Measurements from ENCODE around the gene BEND7.

DNA sequence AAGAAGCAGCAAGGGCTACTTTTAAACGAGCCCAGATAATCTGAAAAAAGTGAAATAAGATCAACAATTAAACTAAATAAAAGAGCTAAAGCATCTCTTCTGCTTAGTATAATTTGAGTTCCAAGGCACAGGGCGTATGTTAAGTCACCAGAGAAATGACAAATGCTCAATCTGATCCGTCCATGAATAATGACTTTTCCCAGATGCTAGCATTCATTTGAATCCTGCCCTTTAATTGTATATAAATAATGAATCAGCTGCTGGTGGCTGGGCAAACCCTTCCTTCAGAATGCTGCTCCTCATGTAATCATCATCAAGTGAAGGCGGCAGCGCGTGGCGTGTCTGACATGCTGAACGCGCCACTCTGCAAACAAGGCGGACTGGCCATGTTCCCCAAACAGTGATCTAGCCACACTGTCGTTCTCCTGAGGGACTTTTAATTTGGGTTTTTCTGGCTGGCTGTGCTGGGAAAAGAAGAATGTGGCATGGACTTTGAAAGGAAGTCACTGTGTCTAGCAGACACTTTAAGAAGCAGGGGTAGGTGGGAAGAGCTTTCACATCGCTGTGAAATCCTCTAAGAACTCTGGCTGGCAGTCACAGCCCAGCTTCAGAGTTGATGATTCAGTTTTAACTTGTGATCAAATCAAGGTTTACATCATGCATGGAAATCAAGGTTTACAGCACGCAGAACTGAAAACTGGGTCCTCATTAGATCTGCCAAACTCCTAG, 70.7 kb downstream of the BEND7 start:
- TF ChIP-seq ZNF773 (CRISPR knock-in tag; IDR thresholded peaks at IDR 0.05; ENCODE audit: borderline replicate concordance) (no peak), ZNF749 (CRISPR knock-in tag; IDR thresholded peaks at IDR 0.05; ENCODE audit: borderline replicate concordance) (no peak)
- TF ChIP-seq, protein P1, sequence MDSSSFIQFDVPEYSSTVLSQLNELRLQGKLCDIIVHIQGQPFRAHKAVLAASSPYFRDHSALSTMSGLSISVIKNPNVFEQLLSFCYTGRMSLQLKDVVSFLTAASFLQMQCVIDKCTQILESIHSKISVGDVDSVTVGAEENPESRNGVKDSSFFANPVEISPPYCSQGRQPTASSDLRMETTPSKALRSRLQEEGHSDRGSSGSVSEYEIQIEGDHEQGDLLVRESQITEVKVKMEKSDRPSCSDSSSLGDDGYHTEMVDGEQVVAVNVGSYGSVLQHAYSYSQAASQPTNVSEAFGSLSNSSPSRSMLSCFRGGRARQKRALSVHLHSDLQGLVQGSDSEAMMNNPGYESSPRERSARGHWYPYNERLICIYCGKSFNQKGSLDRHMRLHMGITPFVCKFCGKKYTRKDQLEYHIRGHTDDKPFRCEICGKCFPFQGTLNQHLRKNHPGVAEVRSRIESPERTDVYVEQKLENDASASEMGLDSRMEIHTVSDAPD (CRISPR knock-in tag; IDR thresholded peaks at IDR 0.05) = no peak

Data from HepG2 (cell line).